ENCODE data around the gene CYTH1.

- TF ChIP-seq EP300 (IDR thresholded peaks at IDR 0.05; ENCODE audit: borderline replicate concordance) (no peak), CREB1 (IDR thresholded peaks at IDR 0.05; ENCODE audit: low read depth) (no peak), FOXM1 (IDR thresholded peaks at IDR 0.05; ENCODE audit: borderline replicate concordance, low read depth) (no peak), REST (IDR thresholded peaks at IDR 0.05; ENCODE audit: low read depth) (no peak), TEAD4 (IDR thresholded peaks at IDR 0.05) (no peak), RAD21 (IDR thresholded peaks at IDR 0.05; ENCODE audit: low read depth) (no peak), TAF1 (IDR thresholded peaks at IDR 0.05; ENCODE audit: low read depth) (no peak), YY1 (IDR thresholded peaks at IDR 0.05; ENCODE audit: low read depth) (no peak), MAX (IDR thresholded peaks at IDR 0.05) (no peak), NFIC (IDR thresholded peaks at IDR 0.05) (no peak), TCF12 (IDR thresholded peaks at IDR 0.05; ENCODE audit: low read depth) (no peak)
Observed at GRCh38 chr17:78798695-78799559, 16.9 kb upstream of the CYTH1 start.

Measured in Ishikawa (cell line).